ENCODE data around the gene HOXD11.

DNA sequence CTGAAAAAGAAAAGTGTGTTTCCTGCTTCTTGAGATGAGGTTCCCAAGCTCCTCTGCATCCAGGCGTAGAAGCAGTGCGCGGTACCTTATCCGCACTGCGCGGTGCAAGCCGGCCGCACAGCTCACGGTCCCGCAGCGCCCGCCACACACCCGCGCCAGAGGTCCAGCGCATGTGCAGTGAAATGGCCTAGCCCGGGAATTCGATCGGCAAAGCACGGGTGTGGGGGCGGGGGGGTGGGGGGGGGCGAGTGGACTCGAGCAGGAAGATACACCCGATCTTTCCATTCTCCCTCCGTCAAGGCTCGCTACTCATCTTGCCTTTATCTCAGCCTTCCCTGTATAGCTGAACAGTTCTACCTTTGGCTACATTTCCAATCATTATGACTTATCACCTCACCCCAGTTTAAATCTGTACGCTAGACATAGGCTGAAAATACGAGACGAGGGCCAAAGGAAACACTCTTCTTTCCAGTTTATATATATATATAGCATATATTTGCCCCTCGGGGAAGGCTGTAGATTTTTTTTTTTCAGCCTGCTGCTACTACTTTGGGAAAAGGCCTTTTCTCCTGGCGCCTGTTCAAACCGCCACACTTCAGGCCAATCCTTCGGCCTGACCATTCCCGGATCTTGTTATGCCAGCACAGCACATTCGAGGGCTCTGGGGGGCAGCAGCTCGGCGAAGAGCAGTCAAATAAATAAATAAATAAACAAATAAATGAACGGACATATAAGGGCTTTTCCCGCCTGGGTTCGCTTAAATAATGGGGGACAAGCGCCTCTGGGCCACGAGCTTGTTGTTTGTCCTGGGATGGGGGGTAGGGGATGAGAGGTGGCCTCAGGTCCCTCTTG is 32.8 kb downstream of the HOXD11 start:
- TF ChIP-seq MYC (IDR thresholded peaks at IDR 0.05; ENCODE audit: low read depth, low read length) (no peak), CTCF (IDR thresholded peaks at IDR 0.05; ENCODE audit: extremely low read depth in 1 of 2, insufficient read depth in 1 of 2, low read depth in 1 of 2, low read length in 2 of 2) (no peak), POLR2A (IDR thresholded peaks at IDR 0.05; ENCODE audit: low read depth, low read length) (no peak)
- TF ChIP-seq, protein P1, sequence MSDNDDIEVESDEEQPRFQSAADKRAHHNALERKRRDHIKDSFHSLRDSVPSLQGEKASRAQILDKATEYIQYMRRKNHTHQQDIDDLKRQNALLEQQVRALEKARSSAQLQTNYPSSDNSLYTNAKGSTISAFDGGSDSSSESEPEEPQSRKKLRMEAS (IDR thresholded peaks at IDR 0.05; ENCODE audit: insufficient read depth, insufficient read length), result no peak

Measured in endothelial cell of umbilical vein (primary cell).